HG02870 (cell line): ENCODE results near the gene NUDT22.

Source experiments
- ATAC-seq: cut with Tn5 transposase; IDR thresholded peaks from one replicate; pipeline ENCODE4 v1.9.1; 2021; ENCODE audit warnings: mild to moderate bottlenecking, moderate library complexity; ENCODE audit not compliant: unreplicated experiment

NUDT22 gene

GRCh38 chr11:64268025-64268892 is 42.2 kb downstream of the NUDT22 start:
- ATAC-seq: no peak

- ATAC-seq: no peak
Observed at GRCh38 chr11:64268893-64269539, 42.9 kb downstream of the NUDT22 start.

- peak; percentile 65 for ATAC-seq
Observed at GRCh38 chr11:64269540-64270220, 43.6 kb downstream of the NUDT22 start.

GRCh38 chr11:64275031-64275800 is 49.1 kb downstream of the NUDT22 start:
- no peak for ATAC-seq

- no peak for ATAC-seq
Observed at GRCh38 chr11:64275841-64276240, 49.8 kb downstream of the NUDT22 start.

- ATAC-seq: no peak
Observed at GRCh38 chr11:64276653-64277431, 50.8 kb downstream of the NUDT22 start.

GRCh38 chr11:64278576-64279190 is 52.6 kb downstream of the NUDT22 start:
- no peak for ATAC-seq
